Duodenal mucosa (tissue), 2 donors: ENCODE results near the gene CEP20.
A peak's percentile ranks its signal among the peaks of the same experiment; 100 is the strongest.

Experiments used
- H3K27ac ChIP-seq: one replicate; pipeline ENCODE4 v1.7.0; 2013; ENCODE audit warnings: low read depth, low read length
- H3K27me3 ChIP-seq, 2 donors: one replicate each; pipeline ENCODE4 v1.7.0; 2013; ENCODE audit warnings: low read length in 2 of 2, control low read depth in 1 of 2; ENCODE audit not compliant: insufficient read depth in 2 of 2, control insufficient read depth in 1 of 2
- H3K36me3 ChIP-seq, 2 donors: one replicate each; pipeline ENCODE4 v1.7.0; 2013; ENCODE audit warnings: low read length in 2 of 2, control low read depth in 1 of 2; ENCODE audit not compliant: insufficient read depth in 2 of 2, control insufficient read depth in 1 of 2
- H3K4me1 ChIP-seq, 2 donors: one replicate each; pipeline ENCODE4 v1.7.0; 2013; ENCODE audit warnings: low read length in 2 of 2, control low read depth in 1 of 2; ENCODE audit not compliant: insufficient read depth in 2 of 2, control insufficient read depth in 1 of 2
- H3K4me3 ChIP-seq, 2 donors: one replicate each; pipeline ENCODE4 v1.7.0; 2013; ENCODE audit warnings: low read length in 2 of 2, low read depth in 1 of 2
- H3K9ac ChIP-seq, 2 donors: one replicate each; pipeline ENCODE4 v1.7.0; 2013; ENCODE audit warnings: low read length in 2 of 2, low read depth in 1 of 2
- H3K9me3 ChIP-seq, 2 donors: one replicate each; pipeline ENCODE4 v1.7.0; 2013; ENCODE audit warnings: low read length in 2 of 2, control low read depth in 1 of 2; ENCODE audit not compliant: control insufficient read depth in 1 of 2

The CEP20 gene

GRCh38 chr16:15861996-15862395, 26.4 kb downstream of the CEP20 start:
- no peak overlapping the region for H3K9ac ChIP-seq
- no peak overlapping the region for H3K4me3 ChIP-seq
- H3K4me1 ChIP-seq: peaks cover 0 to 9% of the 10 kb centered on the region in 2 donors
- H3K36me3 ChIP-seq: peaks cover 3 to 15% of the 10 kb centered on the region in 2 donors
- H3K27me3 ChIP-seq: peaks cover 9 to 10% of the 10 kb centered on the region in 2 donors
- no peaks in the 10 kb centered on the region for H3K9me3 ChIP-seq
- no peak overlapping the region for H3K27ac ChIP-seq

- Histone ChIP-seq H3K27me3 (peaks cover 10 to 25% of the 10 kb centered on the region in 2 donors), H3K4me3 (no peak overlapping the region), H3K9me3 (no peaks in the 10 kb centered on the region), H3K36me3 (no peaks in the 10 kb centered on the region), H3K27ac (no peak overlapping the region), H3K9ac (no peak overlapping the region), H3K4me1 (peaks cover 0 to 9% of the 10 kb centered on the region in 2 donors)
These were observed 29.3 kb downstream of the CEP20 start for GRCh38 chr16:15858921-15859668.

- Histone ChIP-seq H3K4me3 (peak overlapping the region; percentile 54 to 57), H3K4me1 (peaks cover 0 to 9% of the 10 kb centered on the region in 2 donors), H3K9ac (no peak overlapping the region)
These were observed 30.5 kb downstream of the CEP20 start for GRCh38 chr16:15857724-15858560.

GRCh38 chr16:15856901-15857698, 31.3 kb downstream of the CEP20 start, which contains the start of gene MYH11:
MYH11 (minus strand) TSS chr16:15857028; CDS start chr16:15838252, 18,776 bp downstream.
- peaks cover 10 to 25% of the 10 kb centered on the region in 2 donors for H3K27me3 ChIP-seq
- no peaks in the 10 kb centered on the region for H3K36me3 ChIP-seq
- H3K27ac ChIP-seq: no peak within 1 kb of the TSS
- peaks cover 0 to 9% of the 10 kb centered on the region in 2 donors for H3K4me1 ChIP-seq
- H3K9ac ChIP-seq: peak within 1 kb of the TSS in 1 of 2 donors; percentile 11
- no peaks in the 10 kb centered on the region for H3K9me3 ChIP-seq
- H3K4me3 ChIP-seq: peak within 1 kb of the TSS; percentile 54 to 57

More at GRCh38 chr16:15857724-15858560, 30.5 kb downstream of the CEP20 start:
- H3K9me3 ChIP-seq: no peaks in the 10 kb centered on the region
- H3K27me3 ChIP-seq: peaks cover 10 to 25% of the 10 kb centered on the region in 2 donors
- H3K27ac ChIP-seq: no peak overlapping the region
- no peaks in the 10 kb centered on the region for H3K36me3 ChIP-seq

- Histone ChIP-seq H3K4me1 (peaks cover 0 to 9% of the 10 kb centered on the region in 2 donors), H3K36me3 (no peaks in the 10 kb centered on the region), H3K4me3 (no peak overlapping the region), H3K27me3 (peaks cover 10 to 25% of the 10 kb centered on the region in 2 donors), H3K9me3 (no peaks in the 10 kb centered on the region), H3K27ac (no peak overlapping the region), H3K9ac (peak overlapping the region in 1 of 2 donors; percentile 11)
These were observed 32.2 kb downstream of the CEP20 start for GRCh38 chr16:15856182-15856581.

GRCh38 chr16:15855704-15856003, 32.7 kb downstream of the CEP20 start:
- Histone ChIP-seq H3K36me3 (no peaks in the 10 kb centered on the region), H3K4me3 (peak overlapping the region in 1 of 2 donors; percentile 26), H3K9me3 (no peaks in the 10 kb centered on the region), H3K4me1 (peaks cover 0 to 9% of the 10 kb centered on the region in 2 donors), H3K27ac (no peak overlapping the region), H3K27me3 (peaks cover 10 to 25% of the 10 kb centered on the region in 2 donors), H3K9ac (peak overlapping the region in 1 of 2 donors; percentile 18)

- Histone ChIP-seq H3K27ac (no peak overlapping the region), H3K9ac (peak overlapping the region in 1 of 2 donors; percentile 18), H3K27me3 (peaks cover 10 to 25% of the 10 kb centered on the region in 2 donors), H3K36me3 (no peaks in the 10 kb centered on the region), H3K4me3 (peak overlapping the region in 1 of 2 donors; percentile 26), H3K9me3 (no peaks in the 10 kb centered on the region), H3K4me1 (peaks cover 0 to 9% of the 10 kb centered on the region in 2 donors)
These were observed 33.3 kb downstream of the CEP20 start for GRCh38 chr16:15854906-15855703.

- Histone ChIP-seq H3K27me3 (peaks cover 10 to 25% of the 10 kb centered on the region in 2 donors), H3K27ac (peak overlapping the region; percentile 1), H3K36me3 (no peaks in the 10 kb centered on the region), H3K9me3 (no peaks in the 10 kb centered on the region), H3K4me1 (peaks cover 0 to 9% of the 10 kb centered on the region in 2 donors), H3K4me3 (peak overlapping the region in 1 of 2 donors; percentile 16), H3K9ac (no peak overlapping the region)
These were observed 34.3 kb downstream of the CEP20 start for GRCh38 chr16:15854061-15854460.

GRCh38 chr16:15853021-15853420, 35.4 kb downstream of the CEP20 start:
- no peak overlapping the region for H3K9ac ChIP-seq
- no peak overlapping the region for H3K4me3 ChIP-seq
- no peak overlapping the region for H3K27ac ChIP-seq
- no peaks in the 10 kb centered on the region for H3K9me3 ChIP-seq
- peaks cover 0 to 9% of the 10 kb centered on the region in 2 donors for H3K4me1 ChIP-seq
- H3K36me3 ChIP-seq: no peaks in the 10 kb centered on the region
- peaks cover 10 to 24% of the 10 kb centered on the region in 2 donors for H3K27me3 ChIP-seq
